Large intestine (tissue), 3 donors: Measurements from ENCODE around the gene PLEKHM1. TPM values are rescaled to one million over a fixed set of nuclear protein-coding genes. Genes with fewer than 3 reads are reported as not detected.

Experiments
- DNase-seq, 2 donors: peaks; one replicate each; pipeline versions ENCODE4 v3.0.0 to v3.0.0-alpha.2; 2013
- H3K27ac ChIP-seq: one replicate; pipeline ENCODE4 v1.5.1; 2013; ENCODE audit warnings: low read length
- H3K27me3 ChIP-seq: 2 replicates; pipeline ENCODE4 v1.6.1; 2013; ENCODE audit warnings: low read length; ENCODE audit not compliant: control insufficient read depth, insufficient read depth
- H3K36me3 ChIP-seq: 2 replicates; pipeline ENCODE4 v1.6.1; 2013; ENCODE audit warnings: low read length; ENCODE audit not compliant: control insufficient read depth, insufficient read depth
- H3K4me1 ChIP-seq: one replicate; pipeline ENCODE4 v1.6.1; 2013; ENCODE audit warnings: low read length; ENCODE audit not compliant: control insufficient read depth, insufficient read depth
- H3K4me3 ChIP-seq: one replicate; pipeline ENCODE4 v1.5.1; 2013; ENCODE audit warnings: low read length
- H3K9me3 ChIP-seq: one replicate; pipeline ENCODE4 v1.6.1; 2013; ENCODE audit warnings: mild to moderate bottlenecking, low read depth, low read length, moderate library complexity; ENCODE audit not compliant: control insufficient read depth
- WGBS: methylation state at CpG from one replicate; pipeline ENCODE4 v1.1.5; 2013; ENCODE audit warnings: low lambda C conversion rate; ENCODE audit not compliant: insufficient coverage; 5-methylcytosine and 5-hydroxymethylcytosine counted together
- polyA plus RNA-seq: library from polyadenylated mRNA; unstranded; fragments of 120-200 nt; gene quantifications from one replicate; pipeline ENCODE4 v1.2.1, GENCODE V29; 2013

The PLEKHM1 gene
- polyA plus RNA-seq, 1 donor = 16.3 TPM

- H3K27ac ChIP-seq = no peak within 1 kb of the TSS
- peaks cover 4% of the 10 kb centered on the region for H3K9me3 ChIP-seq
- peaks cover 48% of the 10 kb centered on the region for H3K27me3 ChIP-seq
- no CpG with 5 or more reads among the region's 66 CpGs for WGBS
- H3K4me3 ChIP-seq = peak within 1 kb of the TSS; percentile 52
- DNase-seq = peak in 1 of 2 donors; percentile 56
- H3K4me1 ChIP-seq = peaks cover 44% of the 10 kb centered on the region
- H3K36me3 ChIP-seq = peaks cover 20% of the 10 kb centered on the region
Measured at GRCh38 chr17:45432405-45433158, 57.9 kb downstream of the PLEKHM1 start, which contains the start of gene ARHGAP27. Gene ARHGAP27 (minus strand): TSS chr17:45432870. CDS start chr17:45430279, 2,591 bp downstream.

DNA sequence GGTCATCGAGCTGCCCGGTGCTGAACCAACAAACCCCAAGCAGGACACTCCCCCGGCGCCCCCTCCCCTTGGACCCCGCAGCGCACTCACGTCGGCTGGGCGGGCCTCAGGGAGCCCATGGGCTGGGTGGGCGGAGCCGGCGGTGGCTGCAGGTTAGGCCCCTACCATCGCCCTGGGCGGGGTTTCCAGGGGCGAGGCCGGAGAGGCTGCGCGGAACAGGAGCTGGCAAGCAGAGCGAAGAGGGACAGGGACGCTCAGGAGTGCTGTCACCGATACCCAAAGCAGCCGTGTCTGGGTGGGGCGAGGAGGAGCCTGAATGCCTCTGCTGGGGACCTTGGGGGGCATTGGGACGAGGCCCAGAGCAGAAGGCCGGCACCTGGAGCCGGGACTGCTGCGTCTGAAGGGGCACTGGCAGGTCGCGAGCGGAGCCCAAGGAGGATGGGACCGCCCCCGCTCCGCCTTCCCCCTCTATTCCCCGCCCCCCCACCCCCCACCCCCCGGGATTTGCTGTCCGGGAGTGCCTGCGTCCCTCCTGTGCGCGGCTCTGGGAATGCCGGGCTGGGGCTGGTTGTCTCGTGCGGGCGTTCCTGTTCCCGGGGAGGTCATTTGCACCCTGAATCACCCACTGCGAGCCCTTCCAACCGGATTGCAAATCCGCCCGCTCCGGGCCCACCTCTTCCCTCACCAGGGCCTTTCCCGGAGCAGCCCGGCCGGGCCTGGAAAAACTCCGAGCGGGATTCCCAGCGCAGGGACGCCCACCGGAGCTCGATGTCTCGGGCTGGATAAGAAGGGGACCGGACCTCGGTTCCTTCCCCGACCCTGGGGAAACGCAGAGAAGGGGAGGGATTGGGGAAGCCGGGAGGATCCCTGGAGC is 58.8 kb downstream of the PLEKHM1 start:
- H3K9me3 ChIP-seq = peaks cover 4% of the 10 kb centered on the region
- H3K36me3 ChIP-seq = peaks cover 13% of the 10 kb centered on the region
- no CpG with 5 or more reads among the region's 64 CpGs for WGBS
- peaks cover 49% of the 10 kb centered on the region for H3K4me1 ChIP-seq
- H3K27me3 ChIP-seq = peaks cover 50% of the 10 kb centered on the region
- DNase-seq = peak; percentile 72 to 88
- H3K4me3 ChIP-seq = peak overlapping the region; percentile 52
- H3K27ac ChIP-seq = no peak overlapping the region

DNA sequence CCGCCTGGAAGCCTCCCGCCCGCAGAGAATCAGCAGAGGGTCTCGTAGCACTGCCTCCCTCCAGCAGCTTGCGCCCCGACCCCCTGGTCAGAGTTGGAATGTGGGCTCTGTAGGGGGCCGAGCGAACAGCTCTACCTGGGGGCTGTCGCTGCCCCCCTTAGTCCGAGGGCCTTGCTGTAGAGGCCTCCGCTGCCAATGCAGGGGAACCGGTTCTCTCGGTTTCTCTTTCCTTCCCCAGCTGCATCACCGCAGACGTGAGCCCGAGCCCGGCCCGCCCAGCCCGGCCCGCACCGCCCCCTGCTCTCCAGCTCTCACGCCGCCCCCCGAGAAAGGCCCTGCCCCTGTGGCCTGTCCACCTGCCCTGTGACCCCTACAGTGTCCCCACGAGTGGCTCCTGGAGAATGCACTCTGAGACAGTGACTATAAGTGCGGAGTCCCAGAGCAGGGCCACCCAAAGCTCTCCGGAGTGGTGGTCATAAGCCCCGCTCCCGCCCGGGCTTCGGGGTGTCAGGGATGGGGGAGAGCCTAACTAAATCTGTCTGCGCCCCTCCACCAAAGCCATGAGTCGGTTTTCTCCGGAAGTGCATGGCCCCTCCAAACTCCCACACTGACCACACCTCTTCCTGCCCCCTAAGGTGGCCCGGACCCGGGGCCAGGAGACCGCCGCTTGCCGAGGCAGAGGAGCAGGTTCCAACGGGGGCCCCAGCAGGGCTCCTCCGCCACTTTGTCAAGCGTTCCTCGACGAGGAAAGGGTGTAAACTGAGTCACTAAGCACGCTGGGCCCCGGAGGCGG is 59.6 kb downstream of the PLEKHM1 start:
- H3K36me3 ChIP-seq = peaks cover 5% of the 10 kb centered on the region
- DNase-seq = peak; percentile 73 to 90
- no peak overlapping the region for H3K27ac ChIP-seq
- H3K4me1 ChIP-seq = peaks cover 53% of the 10 kb centered on the region
- WGBS = no CpG with 5 or more reads among the region's 47 CpGs
- H3K9me3 ChIP-seq = peaks cover 4% of the 10 kb centered on the region
- peak overlapping the region; percentile 52 for H3K4me3 ChIP-seq
- peaks cover 50% of the 10 kb centered on the region for H3K27me3 ChIP-seq

- WGBS = no CpG with 5 or more reads among the region's 68 CpGs
- peaks cover 50% of the 10 kb centered on the region for H3K27me3 ChIP-seq
- H3K9me3 ChIP-seq = peaks cover 4% of the 10 kb centered on the region
- DNase-seq = no peak
- H3K36me3 ChIP-seq = no peaks in the 10 kb centered on the region
- no peak overlapping the region for H3K27ac ChIP-seq
- peaks cover 55% of the 10 kb centered on the region for H3K4me1 ChIP-seq
- H3K4me3 ChIP-seq = peak overlapping the region; percentile 52
Measured at GRCh38 chr17:45430006-45430737, 60.3 kb downstream of the PLEKHM1 start.

GRCh38 chr17:45429339-45430005 is 61.0 kb downstream of the PLEKHM1 start:
- Histone ChIP-seq H3K27me3 (peaks cover 50% of the 10 kb centered on the region), H3K4me3 (no peak overlapping the region), H3K36me3 (no peaks in the 10 kb centered on the region), H3K4me1 (peaks cover 55% of the 10 kb centered on the region), H3K9me3 (peaks cover 4% of the 10 kb centered on the region), H3K27ac (no peak overlapping the region)
- no CpG with 5 or more reads among the region's 82 CpGs for WGBS
- peak in 1 of 2 donors; percentile 78 for DNase-seq

DNA sequence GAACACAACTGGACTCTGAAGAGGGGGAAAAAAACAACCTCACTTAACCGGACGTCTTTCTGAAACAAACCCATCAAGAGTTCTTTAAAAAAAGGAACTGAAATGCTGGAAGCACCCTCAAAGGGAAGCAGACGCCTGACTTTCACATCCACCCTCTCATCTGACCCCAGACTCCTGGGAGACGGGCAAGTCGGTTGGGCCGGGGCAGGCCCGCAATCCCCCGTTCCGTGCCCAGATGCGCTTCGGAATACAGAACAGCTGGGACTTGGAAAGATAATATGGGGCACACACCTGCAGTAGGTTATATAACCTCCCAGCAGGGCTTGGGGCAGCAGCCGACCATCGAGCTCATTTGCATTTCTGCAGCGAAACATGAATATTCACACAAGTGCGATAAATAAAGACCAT is 61.6 kb downstream of the PLEKHM1 start:
- Histone ChIP-seq H3K36me3 (no peaks in the 10 kb centered on the region), H3K27me3 (peaks cover 50% of the 10 kb centered on the region), H3K9me3 (peaks cover 4% of the 10 kb centered on the region), H3K4me3 (no peak overlapping the region), H3K27ac (no peak overlapping the region), H3K4me1 (peaks cover 55% of the 10 kb centered on the region)
- DNase-seq = peak in 1 of 2 donors; percentile 52
- no CpG with 5 or more reads among the region's 15 CpGs for WGBS

GRCh38 chr17:45428050-45428617 is 62.4 kb downstream of the PLEKHM1 start:
- H3K27ac ChIP-seq = no peak overlapping the region
- H3K9me3 ChIP-seq = peaks cover 4% of the 10 kb centered on the region
- DNase-seq = peak in 1 of 2 donors; percentile 71
- no peak overlapping the region for H3K4me3 ChIP-seq
- peaks cover 52% of the 10 kb centered on the region for H3K4me1 ChIP-seq
- H3K36me3 ChIP-seq = no peaks in the 10 kb centered on the region
- WGBS = no CpG with 5 or more reads among the region's 26 CpGs
- H3K27me3 ChIP-seq = peaks cover 48% of the 10 kb centered on the region

- WGBS = no CpG with 5 or more reads among the region's 11 CpGs
- Histone ChIP-seq H3K4me1 (peaks cover 49% of the 10 kb centered on the region), H3K27ac (no peak overlapping the region), H3K36me3 (no peaks in the 10 kb centered on the region), H3K4me3 (no peak overlapping the region), H3K27me3 (peaks cover 42% of the 10 kb centered on the region), H3K9me3 (peaks cover 4% of the 10 kb centered on the region)
- DNase-seq = peak in 1 of 2 donors; percentile 9
Measured at GRCh38 chr17:45427181-45427835, 63.2 kb downstream of the PLEKHM1 start.
